CD4-positive, alpha-beta T cell (primary cell): ENCODE data around the gene TMEM94. TPM values are rescaled to one million over a fixed set of nuclear protein-coding genes. Genes with fewer than 3 reads are reported as not detected.

Source experiments
- ATAC-seq: fragments of 200-7000 bp; cut with Tn5 transposase; one replicate; pipeline ENCODE4 v1.10.0; 2022; ENCODE audit warnings: mild to moderate bottlenecking; ENCODE audit not compliant: poor library complexity
- CTCF ChIA-PET: fragments of 350-600 bp; sonication (Branson Sonifier 250); formaldehyde crosslinking; loops from one replicate; lab custom pipeline; 2021; ENCODE audit warnings: antibody characterized with exemption, inconsistent platforms; lab: Charles Lee
- POLR2A ChIA-PET: fragments of 350-600 bp; sonication (Branson Sonifier 250); formaldehyde crosslinking; loops from one replicate; lab custom pipeline; 2021; ENCODE audit warnings: antibody characterized with exemption, inconsistent platforms; lab: Charles Lee
- DNase-seq, 14 experiments: peaks; one replicate each; pipeline ENCODE4 v3.0.0-alpha.2; 2013 to 2020; ENCODE audit warnings: mixed read lengths in 2 of 14
- H3K27ac ChIP-seq, 2 donors: one replicate each; pipeline versions ENCODE4 v1.5.1 to v1.7.0; 2013; ENCODE audit warnings: low read length in 2 of 2, low read depth in 1 of 2, mild to moderate bottlenecking in 1 of 2
- H3K27me3 ChIP-seq, 2 experiments: 1 replicate in 1 of 2; 2 replicates in 1 of 2; pipeline versions ENCODE4 v1.6.1 to v1.7.0; 2013; ENCODE audit warnings: low read length in 2 of 2, control low read depth in 1 of 2, mild to moderate bottlenecking in 1 of 2, moderate library complexity in 1 of 2; ENCODE audit not compliant: insufficient read depth in 2 of 2, control insufficient read depth in 1 of 2
- H3K36me3 ChIP-seq: one replicate; pipeline ENCODE4 v1.6.1; 2013; ENCODE audit warnings: low read length, control low read depth; ENCODE audit not compliant: insufficient read depth
- H3K4me1 ChIP-seq: one replicate; pipeline ENCODE4 v1.6.1; 2013; ENCODE audit warnings: low read length, control low read depth; ENCODE audit not compliant: insufficient read depth
- H3K4me3 ChIP-seq: one replicate; pipeline ENCODE4 v1.5.1; 2013; ENCODE audit warnings: mild to moderate bottlenecking, low read length, moderate library complexity
- H3K9me3 ChIP-seq, 2 experiments: 1 replicate in 1 of 2; 2 replicates in 1 of 2; pipeline versions ENCODE4 v1.6.1 to v1.7.0; 2013; ENCODE audit warnings: low read length in 2 of 2, mild to moderate bottlenecking in 2 of 2, control low read depth in 1 of 2, moderate library complexity in 1 of 2; ENCODE audit not compliant: control insufficient read depth in 1 of 2, insufficient read depth in 1 of 2
- H3K27ac Mint-ChIP-seq: one replicate; pipeline ENCODE4 v1.8.0; 2020; ENCODE audit warnings: mixed read lengths
- H3K27me3 Mint-ChIP-seq: one replicate; pipeline ENCODE4 v1.8.0; 2021; ENCODE audit warnings: mixed read lengths
- H3K36me3 Mint-ChIP-seq: one replicate; pipeline ENCODE4 v1.8.0; 2021; ENCODE audit warnings: low read depth, mixed read lengths
- H3K4me1 Mint-ChIP-seq: one replicate; pipeline ENCODE4 v1.8.0; 2021; ENCODE audit warnings: low read depth, mixed read lengths
- H3K4me3 Mint-ChIP-seq: one replicate; pipeline ENCODE4 v1.8.0; 2020; ENCODE audit warnings: mild to moderate bottlenecking, mixed read lengths
- H3K9me3 Mint-ChIP-seq: one replicate; pipeline ENCODE4 v1.8.0; 2020; ENCODE audit warnings: mixed read lengths
- CTCF ChIP-seq: fragments of 200-600 bp; IDR thresholded peaks from one replicate; pipeline ENCODE4 v1.8.0; 2022; ENCODE audit warnings: antibody characterized with exemption, mild to moderate bottlenecking
- intact Hi-C, 2 experiments: fragments of 100-400 bp; cut with DNase I in 1 of 2; cut with micrococcal nuclease in 1 of 2; formaldehyde crosslinking; loops; one replicate each; pipeline versions ENCODE4 v1.15.1 to v1.9.0; 2023 to 2025; cut with DNase I, micrococcal nuclease
- total RNA-seq, 174 experiments: library from RNA in 2 of 174; stranded (reverse) in 2 of 174; gene quantifications; one replicate each; pipeline ENCODE4 v1.2.3 and lab custom pipeline; 2021 to 2026

Gene TMEM94
- total RNA-seq, 2 experiments from 2014 or later = 52.8 to 57.3 TPM

DNA sequence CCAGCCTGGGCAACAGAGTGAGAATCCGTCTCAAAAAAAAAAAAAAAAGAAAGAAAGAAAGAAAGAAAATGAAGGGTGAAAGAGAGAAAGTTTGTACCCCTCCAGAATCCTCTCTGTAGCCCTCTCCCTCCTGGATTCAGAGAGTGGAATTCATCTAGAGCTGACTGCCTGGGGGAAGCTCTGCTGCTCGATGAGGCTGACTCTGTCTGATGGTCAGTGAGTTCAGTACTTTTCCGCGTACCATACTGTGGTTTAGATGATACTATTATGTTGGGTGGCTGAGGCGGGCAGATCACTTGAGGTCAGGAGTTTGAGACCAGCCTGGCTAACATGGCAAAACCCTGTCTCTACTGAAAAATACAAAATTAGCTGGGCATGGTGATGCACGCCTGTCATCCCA lies 14.8 kb downstream of the TMEM94 start:
- Mint-ChIP-seq H3K27ac (no peak overlapping the region), H3K4me1 (no peaks in the 10 kb centered on the region), H3K9me3 (no peaks in the 10 kb centered on the region), H3K4me3 (no peak overlapping the region), H3K36me3 (peaks cover 32% of the 10 kb centered on the region), H3K27me3 (no peaks in the 10 kb centered on the region)
- POLR2A ChIA-PET = no interaction called here
- Histone ChIP-seq H3K9me3 (no peaks in the 10 kb centered on the region), H3K4me1 (no peaks in the 10 kb centered on the region), H3K36me3 (peaks cover 23% of the 10 kb centered on the region), H3K27ac (no peak overlapping the region), H3K27me3 (no peaks in the 10 kb centered on the region), H3K4me3 (no peak overlapping the region)
- TF ChIP-seq CTCF = no peak
- ATAC-seq (no peak), DNase-seq (no peak)
- intact Hi-C loops = no loop called here
- CTCF ChIA-PET = interaction anchor here (0.7 kb wide), 1 partner anchor 16 kb away, joined by 3 read pairs; no protein-coding TSS in a partner anchor

DNA sequence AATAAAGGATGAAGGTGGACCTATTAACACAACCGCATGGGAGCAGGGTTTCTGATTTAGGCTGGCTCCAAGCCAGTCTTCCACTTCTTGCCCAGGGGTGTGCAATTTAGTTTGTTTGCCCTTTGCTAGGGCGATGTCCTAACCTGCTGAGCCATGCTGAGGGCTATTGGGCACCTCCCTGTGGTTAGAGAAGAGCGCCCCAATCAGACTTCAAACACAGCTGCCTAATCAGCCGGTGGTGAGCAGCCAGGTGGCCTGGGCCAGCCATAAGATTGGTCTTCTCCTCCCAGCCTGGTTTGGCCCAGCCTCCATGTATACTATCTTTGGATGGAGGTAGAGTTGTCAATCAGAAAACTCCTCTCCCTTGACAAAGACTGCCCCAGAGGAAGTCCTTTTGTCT lies 15.7 kb downstream of the TMEM94 start:
- POLR2A ChIA-PET = interaction anchor here (1.2 kb wide), 1 partner anchor 16 kb away, joined by 5 read pairs; the partner anchor contains the start of gene TMEM94
- no peaks in the 10 kb centered on the region for H3K9me3 Mint-ChIP-seq
- CTCF ChIA-PET = no interaction called here
- no peaks in the 10 kb centered on the region for H3K27me3 ChIP-seq
- no peak overlapping the region for H3K27ac ChIP-seq
- H3K4me3 Mint-ChIP-seq = no peak overlapping the region
- ATAC-seq (no peak), DNase-seq (no peak)
- H3K27ac Mint-ChIP-seq = no peak overlapping the region
- no peak overlapping the region for H3K4me3 ChIP-seq
- H3K36me3 Mint-ChIP-seq = peaks cover 40% of the 10 kb centered on the region
- intact Hi-C loops = no loop called here
- no peaks in the 10 kb centered on the region for H3K4me1 ChIP-seq
- no peaks in the 10 kb centered on the region for H3K4me1 Mint-ChIP-seq
- peaks cover 31% of the 10 kb centered on the region for H3K36me3 ChIP-seq
- TF ChIP-seq CTCF = no peak
- no peaks in the 10 kb centered on the region for H3K27me3 Mint-ChIP-seq
- H3K9me3 ChIP-seq = no peaks in the 10 kb centered on the region

GRCh38 chr17:75473246-75473645 lies 16.8 kb downstream of the TMEM94 start:
- intact Hi-C loops = no loop called here
- H3K36me3 Mint-ChIP-seq = peaks cover 45% of the 10 kb centered on the region
- ATAC-seq (no peak), DNase-seq (no peak)
- Histone ChIP-seq H3K9me3 (no peaks in the 10 kb centered on the region), H3K27ac (no peak overlapping the region), H3K27me3 (no peaks in the 10 kb centered on the region), H3K4me1 (no peaks in the 10 kb centered on the region), H3K4me3 (no peak overlapping the region), H3K36me3 (peaks cover 31% of the 10 kb centered on the region)
- ChIA-PET CTCF (no interaction called here), POLR2A (interaction anchor here (1.2 kb wide), 1 partner anchor 17 kb away, joined by 5 read pairs; the partner anchor contains the start of gene TMEM94)
- no peak overlapping the region for H3K27ac Mint-ChIP-seq
- H3K4me3 Mint-ChIP-seq = no peak overlapping the region
- no peak for TF ChIP-seq CTCF
- no peaks in the 10 kb centered on the region for H3K9me3 Mint-ChIP-seq
- no peaks in the 10 kb centered on the region for H3K27me3 Mint-ChIP-seq
- no peaks in the 10 kb centered on the region for H3K4me1 Mint-ChIP-seq
